ENCODE measurements around the gene INAFM2.

Gene INAFM2

GRCh38 chr15:40306908-40307307 is 16.6 kb upstream of the INAFM2 start:
- DNase-seq (ENCODE audit: low read depth) = no peak

GRCh38 chr15:40307421-40308211 is 15.9 kb upstream of the INAFM2 start, which contains the start of gene PLCB2:
Gene PLCB2 (minus strand): TSS chr15:40307935. CDS start chr15:40307672, 263 bp downstream.
- DNase-seq (ENCODE audit: low read depth) = peak; percentile 45

- DNase-seq (ENCODE audit: low read depth) = no peak
Measured at GRCh38 chr15:40309344-40309862, 14.1 kb upstream of the INAFM2 start.

GRCh38 chr15:40310001-40310959 is 13.2 kb upstream of the INAFM2 start:
- DNase-seq (ENCODE audit: low read depth) = no peak

GRCh38 chr15:40310993-40311392 is 12.5 kb upstream of the INAFM2 start:
- no peak for DNase-seq (ENCODE audit: low read depth)

- no peak for DNase-seq (ENCODE audit: low read depth)
Measured at GRCh38 chr15:40312370-40313158, 10.9 kb upstream of the INAFM2 start.

- no peak for DNase-seq (ENCODE audit: low read depth)
Measured at GRCh38 chr15:40313531-40314398, 9.7 kb upstream of the INAFM2 start.

- no peak for DNase-seq (ENCODE audit: low read depth)
Measured at GRCh38 chr15:40314723-40315276, 8.7 kb upstream of the INAFM2 start.

GRCh38 chr15:40316931-40317330 is 6.6 kb upstream of the INAFM2 start:
- no peak for DNase-seq (ENCODE audit: low read depth)

- no peak for DNase-seq (ENCODE audit: low read depth)
Measured at GRCh38 chr15:40317580-40317979, 5.9 kb upstream of the INAFM2 start.

GRCh38 chr15:40320409-40320808 is 3.1 kb upstream of the INAFM2 start:
- no peak for DNase-seq (ENCODE audit: low read depth)

- DNase-seq (ENCODE audit: low read depth) = peak; percentile 46
Measured at GRCh38 chr15:40320931-40321371, 2.5 kb upstream of the INAFM2 start.

- no peak for DNase-seq (ENCODE audit: low read depth)
Measured at GRCh38 chr15:40322531-40323238, 807 bp upstream of the INAFM2 start.

GRCh38 chr15:40323953-40324937 is 753 bp downstream of the INAFM2 start:
- DNase-seq (ENCODE audit: low read depth) = no peak

- no peak for DNase-seq (ENCODE audit: low read depth)
Measured at GRCh38 chr15:40325188-40325587, 1.7 kb downstream of the INAFM2 start.

- no peak for DNase-seq (ENCODE audit: low read depth)
Measured at GRCh38 chr15:40325700-40326099, 2.2 kb downstream of the INAFM2 start.

GRCh38 chr15:40327457-40327856 is 4.0 kb downstream of the INAFM2 start:
- DNase-seq (ENCODE audit: low read depth) = no peak

GRCh38 chr15:40328176-40328575 is 4.7 kb downstream of the INAFM2 start:
- no peak for DNase-seq (ENCODE audit: low read depth)

- no peak for DNase-seq (ENCODE audit: low read depth)
Measured at GRCh38 chr15:40328751-40329150, 5.3 kb downstream of the INAFM2 start.
